HUDEP-2 (cell line): ENCODE data around the gene LHX4.

Experiments used
- DNase-seq, 76 experiments: peaks; one replicate each; lab custom pipeline; 2025; ENCODE audit not compliant: unreplicated experiment in 76 of 76; lab: John Stamatoyannopoulos, UW

The LHX4 gene

GRCh38 chr1:180224902-180225301 is 5.2 kb upstream of the LHX4 start:
- DNase-seq = no peak

GRCh38 chr1:180225403-180225802 is 4.7 kb upstream of the LHX4 start:
- no peak for DNase-seq

GRCh38 chr1:180227861-180228647 is 2.0 kb upstream of the LHX4 start:
- DNase-seq = no peak

- DNase-seq = no peak
Observed at GRCh38 chr1:180228648-180229482, 1.2 kb upstream of the LHX4 start.

- DNase-seq = no peak
Observed at GRCh38 chr1:180230416-180230790, 339 bp downstream of the LHX4 start.

GRCh38 chr1:180230791-180231505 is 884 bp downstream of the LHX4 start:
- no peak for DNase-seq

GRCh38 chr1:180231506-180231921 is 1.4 kb downstream of the LHX4 start:
- peak in 3 of 76 experiments; percentile 3 to 11 (median 7) for DNase-seq

- DNase-seq = no peak
Observed at GRCh38 chr1:180231936-180232335, 1.9 kb downstream of the LHX4 start.

- no peak for DNase-seq
Observed at GRCh38 chr1:180232521-180233043, 2.5 kb downstream of the LHX4 start.

GRCh38 chr1:180233191-180234011 is 3.3 kb downstream of the LHX4 start:
- no peak for DNase-seq

GRCh38 chr1:180234369-180235076 is 4.5 kb downstream of the LHX4 start:
- no peak for DNase-seq

- no peak for DNase-seq
Observed at GRCh38 chr1:180235077-180235501, 5.0 kb downstream of the LHX4 start.

GRCh38 chr1:180235502-180236239 is 5.6 kb downstream of the LHX4 start:
- no peak for DNase-seq

GRCh38 chr1:180236698-180237509 is 6.8 kb downstream of the LHX4 start:
- no peak for DNase-seq

GRCh38 chr1:180237869-180238476 is 7.9 kb downstream of the LHX4 start:
- DNase-seq = no peak

GRCh38 chr1:180238675-180239074 is 8.6 kb downstream of the LHX4 start:
- DNase-seq = no peak
